ENCODE results near the gene ULK4. TPM values are rescaled to one million over a fixed set of nuclear protein-coding genes. Genes with fewer than 3 reads are reported as not detected.

Gene ULK4
- total RNA-seq, 2 experiments from 2014 or later, result 21.0 to 21.6 TPM

- DNase-seq, result no peak
- POLR2A ChIA-PET, result no interaction called here
- Mint-ChIP-seq H3K36me3 (ENCODE audit: low read depth) (peaks cover 11% of the 10 kb centered on the region), H3K27ac (no peak overlapping the region), H3K4me1 (no peaks in the 10 kb centered on the region), H3K27me3 (no peaks in the 10 kb centered on the region), H3K4me3 (no peak overlapping the region), H3K9me3 (no peaks in the 10 kb centered on the region)
- CTCF ChIA-PET, result no interaction called here
Measured at GRCh38 chr3:41936384-41936783, 25.5 kb downstream of the ULK4 start.

DNA sequence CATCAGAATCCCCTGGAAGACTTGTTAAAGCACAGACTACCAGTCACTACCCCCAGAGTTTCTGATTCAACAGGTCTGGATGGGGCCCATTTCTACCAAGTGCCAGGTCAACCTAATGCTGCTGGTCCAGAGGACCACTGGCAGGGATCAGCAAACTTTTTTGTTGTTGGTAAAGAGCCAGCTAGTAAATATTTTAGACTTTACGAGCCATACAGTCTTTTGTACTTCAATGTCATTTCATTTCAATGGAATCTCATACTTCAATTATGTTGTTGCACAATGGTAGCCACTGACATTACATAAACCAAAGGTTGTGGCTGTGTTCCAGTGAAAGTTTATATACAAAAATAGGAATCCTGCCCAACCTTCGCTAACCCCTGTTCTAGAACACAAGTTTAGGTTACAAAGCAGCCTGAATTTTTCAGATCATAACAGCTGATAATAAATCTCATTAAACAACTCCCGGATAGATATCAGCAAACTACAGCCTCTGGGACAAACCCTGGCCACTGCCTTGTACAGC lies 28.7 kb downstream of the ULK4 start:
- H3K36me3 Mint-ChIP-seq (ENCODE audit: low read depth), result peaks cover 31% of the 10 kb centered on the region
- ChIA-PET POLR2A (no interaction called here), CTCF (interaction anchor here (1.2 kb wide), 1 partner anchor 10 kb away, joined by 3 read pairs; no protein-coding TSS in a partner anchor)
- H3K4me1 Mint-ChIP-seq, result no peaks in the 10 kb centered on the region
- no peak overlapping the region for H3K4me3 Mint-ChIP-seq
- H3K27me3 Mint-ChIP-seq, result no peaks in the 10 kb centered on the region
- H3K9me3 Mint-ChIP-seq, result peaks cover 2% of the 10 kb centered on the region
- no peak overlapping the region for H3K27ac Mint-ChIP-seq
- no peak for DNase-seq

DNA sequence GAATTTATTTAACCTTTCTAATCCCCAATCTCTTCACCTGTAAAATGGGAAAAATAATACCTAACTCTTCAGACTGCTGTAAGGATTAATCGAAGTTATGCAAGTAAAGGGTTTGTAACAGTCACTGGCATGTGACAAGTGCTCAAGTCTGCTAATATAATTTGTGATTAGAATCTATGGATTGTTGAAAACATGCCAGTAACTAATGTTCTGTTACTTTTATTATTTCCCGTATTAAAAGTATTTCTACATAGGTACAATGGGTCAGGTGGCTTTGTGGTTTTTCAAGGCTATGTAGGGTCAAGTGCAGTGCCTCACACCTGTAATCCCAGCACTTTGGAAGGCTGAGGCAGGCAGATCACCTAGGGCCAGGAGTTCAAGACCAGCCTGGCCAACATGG lies 29.4 kb downstream of the ULK4 start:
- POLR2A ChIA-PET, result interaction anchor here (0.6 kb wide), 1 partner anchor 60 kb away, joined by 4 read pairs; no protein-coding TSS in a partner anchor
- H3K9me3 Mint-ChIP-seq, result peaks cover 2% of the 10 kb centered on the region
- H3K4me1 Mint-ChIP-seq, result no peaks in the 10 kb centered on the region
- no peaks in the 10 kb centered on the region for H3K27me3 Mint-ChIP-seq
- no peak overlapping the region for H3K27ac Mint-ChIP-seq
- CTCF ChIA-PET, result interaction anchor here (1.2 kb wide), 1 partner anchor 9 kb away, joined by 3 read pairs; no protein-coding TSS in a partner anchor
- peaks cover 31% of the 10 kb centered on the region for H3K36me3 Mint-ChIP-seq (ENCODE audit: low read depth)
- no peak overlapping the region for H3K4me3 Mint-ChIP-seq
- DNase-seq, result no peak

DNA sequence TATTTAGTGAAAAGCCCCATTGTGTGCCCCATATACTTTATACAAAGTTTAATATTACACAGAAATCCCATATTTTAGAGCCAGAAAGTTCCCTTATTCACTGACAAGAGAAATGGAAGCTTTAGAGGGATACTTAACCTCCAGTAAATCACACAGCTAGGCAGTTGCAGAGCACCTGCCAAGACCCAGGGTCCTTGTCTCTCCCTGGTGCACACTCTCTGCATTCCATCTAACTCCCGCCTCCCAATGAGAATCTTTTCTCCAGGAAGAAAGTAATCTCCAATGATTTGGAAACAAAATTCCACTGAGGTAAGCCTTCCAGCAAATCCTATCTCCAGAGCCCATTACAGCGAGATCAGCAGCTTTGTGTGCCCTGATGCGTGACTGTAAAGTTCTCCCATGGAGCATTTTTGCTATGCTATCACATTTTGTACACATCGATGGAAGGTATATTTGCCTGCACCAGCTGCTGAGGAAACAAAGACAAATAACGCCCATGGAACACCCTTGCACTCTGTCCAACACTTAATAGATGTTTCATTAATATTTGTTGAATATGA lies 41.4 kb downstream of the ULK4 start:
- no peaks in the 10 kb centered on the region for H3K36me3 Mint-ChIP-seq (ENCODE audit: low read depth)
- H3K27me3 Mint-ChIP-seq, result no peaks in the 10 kb centered on the region
- no peak for DNase-seq
- no peak overlapping the region for H3K4me3 Mint-ChIP-seq
- ChIA-PET POLR2A (interaction anchor here (0.7 kb wide), 1 partner anchor 160 kb away, joined by 3 read pairs; no protein-coding TSS in a partner anchor), CTCF (interaction anchor here (0.9 kb wide), 1 partner anchor 9 kb away, joined by 3 read pairs; no protein-coding TSS in a partner anchor)
- no peaks in the 10 kb centered on the region for H3K9me3 Mint-ChIP-seq
- no peak overlapping the region for H3K27ac Mint-ChIP-seq
- H3K4me1 Mint-ChIP-seq, result peaks cover 2% of the 10 kb centered on the region

- Mint-ChIP-seq H3K9me3 (no peaks in the 10 kb centered on the region), H3K36me3 (ENCODE audit: low read depth) (peaks cover 9% of the 10 kb centered on the region), H3K4me3 (no peak overlapping the region), H3K27me3 (no peaks in the 10 kb centered on the region), H3K27ac (no peak overlapping the region), H3K4me1 (no peaks in the 10 kb centered on the region)
- POLR2A ChIA-PET, result no interaction called here
- CTCF ChIA-PET, result no interaction called here
- no peak for DNase-seq
Measured at GRCh38 chr3:41915353-41915752, 46.5 kb downstream of the ULK4 start.

- ChIA-PET POLR2A (no interaction called here), CTCF (no interaction called here)
- Mint-ChIP-seq H3K36me3 (ENCODE audit: low read depth) (peaks cover 12% of the 10 kb centered on the region), H3K9me3 (no peaks in the 10 kb centered on the region), H3K27me3 (no peaks in the 10 kb centered on the region), H3K27ac (no peak overlapping the region), H3K4me1 (no peaks in the 10 kb centered on the region), H3K4me3 (no peak overlapping the region)
- DNase-seq, result no peak
Measured at GRCh38 chr3:41912280-41912679, 49.6 kb downstream of the ULK4 start.

- Mint-ChIP-seq H3K4me3 (no peak overlapping the region), H3K27ac (no peak overlapping the region), H3K27me3 (no peaks in the 10 kb centered on the region), H3K36me3 (ENCODE audit: low read depth) (peaks cover 16% of the 10 kb centered on the region), H3K9me3 (no peaks in the 10 kb centered on the region), H3K4me1 (no peaks in the 10 kb centered on the region)
- DNase-seq, result no peak
- ChIA-PET CTCF (interaction anchor here (0.6 to 1.2 kb wide), 2 partner anchors 89 to 195 kb away, joined by 3 to 4 read pairs; no protein-coding TSS in a partner anchor), POLR2A (no interaction called here)
Measured at GRCh38 chr3:41907330-41908073, 54.4 kb downstream of the ULK4 start.

GRCh38 chr3:41900265-41900664 lies 61.6 kb downstream of the ULK4 start:
- ChIA-PET CTCF (no interaction called here), POLR2A (no interaction called here)
- H3K36me3 Mint-ChIP-seq (ENCODE audit: low read depth), result peaks cover 15% of the 10 kb centered on the region
- H3K4me3 Mint-ChIP-seq, result no peak overlapping the region
- no peaks in the 10 kb centered on the region for H3K27me3 Mint-ChIP-seq
- no peak for DNase-seq
- H3K9me3 Mint-ChIP-seq, result no peaks in the 10 kb centered on the region
- H3K4me1 Mint-ChIP-seq, result no peaks in the 10 kb centered on the region
- H3K27ac Mint-ChIP-seq, result no peak overlapping the region

- Mint-ChIP-seq H3K27me3 (no peaks in the 10 kb centered on the region), H3K4me1 (no peaks in the 10 kb centered on the region), H3K9me3 (no peaks in the 10 kb centered on the region), H3K4me3 (no peak overlapping the region), H3K27ac (no peak overlapping the region), H3K36me3 (ENCODE audit: low read depth) (peaks cover 15% of the 10 kb centered on the region)
- DNase-seq, result no peak
- POLR2A ChIA-PET, result no interaction called here
- CTCF ChIA-PET, result interaction anchor here (0.6 kb wide), 1 partner anchor 445 kb away, joined by 6 read pairs; no protein-coding TSS in a partner anchor
Measured at GRCh38 chr3:41898631-41899030, 63.3 kb downstream of the ULK4 start.

DNA sequence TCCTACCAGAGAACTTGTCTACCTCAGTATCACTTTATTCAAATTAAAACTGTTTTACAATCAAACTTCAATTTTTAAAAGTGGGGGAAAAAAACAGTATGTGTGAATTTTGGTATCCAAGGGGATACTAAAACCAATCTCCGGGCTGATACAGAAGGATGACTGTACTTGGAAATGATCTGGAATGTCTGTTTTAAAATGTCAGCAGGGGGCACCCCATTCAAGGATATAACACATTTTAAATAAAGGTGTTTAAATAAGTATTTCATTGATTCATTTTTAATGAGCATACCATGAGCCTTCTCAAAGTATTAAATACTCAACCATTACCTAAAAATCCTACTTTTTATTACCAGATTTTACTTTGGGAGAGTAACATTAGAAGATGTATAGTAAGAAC lies 67.9 kb downstream of the ULK4 start:
- ChIA-PET POLR2A (no interaction called here), CTCF (no interaction called here)
- Mint-ChIP-seq H3K36me3 (ENCODE audit: low read depth) (peaks cover 24% of the 10 kb centered on the region), H3K9me3 (peaks cover 10% of the 10 kb centered on the region), H3K27me3 (no peaks in the 10 kb centered on the region), H3K4me1 (no peaks in the 10 kb centered on the region), H3K27ac (no peak overlapping the region), H3K4me3 (no peak overlapping the region)
- peak; percentile 19 for DNase-seq

DNA sequence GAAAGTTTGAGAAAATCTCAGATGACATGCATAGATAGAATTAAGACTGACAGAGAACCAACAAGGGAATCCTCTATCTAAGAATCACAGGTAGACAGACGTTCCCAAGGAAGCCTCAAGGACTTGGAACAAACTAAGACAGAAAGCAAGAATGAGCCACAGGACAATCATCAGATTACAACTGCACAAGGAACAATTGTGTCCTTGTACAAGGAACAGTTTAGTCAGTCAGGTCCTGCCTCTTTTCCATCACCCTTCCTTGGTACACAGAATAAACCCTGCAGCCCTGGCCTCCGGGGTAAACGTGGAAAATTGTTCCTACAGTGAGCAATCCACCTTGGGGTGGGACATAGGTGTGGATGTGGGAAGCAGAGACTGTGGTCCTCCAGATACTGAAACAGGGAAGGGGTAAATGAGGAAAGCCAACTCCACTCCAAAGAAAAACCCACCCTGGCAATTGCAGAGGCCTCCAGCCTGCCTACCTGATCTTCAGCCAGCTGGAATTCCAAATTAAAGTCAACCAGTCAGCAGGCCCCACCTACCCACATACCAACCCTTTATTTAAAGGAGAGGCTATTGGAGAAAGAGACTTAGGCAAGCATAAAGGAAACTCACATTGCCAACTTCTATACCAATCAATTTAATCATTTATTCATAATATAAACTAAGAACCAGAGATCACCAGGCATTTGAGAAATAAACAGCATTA lies 73.4 kb downstream of the ULK4 start:
- Mint-ChIP-seq H3K36me3 (ENCODE audit: low read depth) (peaks cover 15% of the 10 kb centered on the region), H3K27me3 (no peaks in the 10 kb centered on the region), H3K4me3 (no peak overlapping the region), H3K9me3 (peaks cover 10% of the 10 kb centered on the region), H3K27ac (no peak overlapping the region), H3K4me1 (no peaks in the 10 kb centered on the region)
- ChIA-PET CTCF (no interaction called here), POLR2A (no interaction called here)
- no peak for DNase-seq

DNA sequence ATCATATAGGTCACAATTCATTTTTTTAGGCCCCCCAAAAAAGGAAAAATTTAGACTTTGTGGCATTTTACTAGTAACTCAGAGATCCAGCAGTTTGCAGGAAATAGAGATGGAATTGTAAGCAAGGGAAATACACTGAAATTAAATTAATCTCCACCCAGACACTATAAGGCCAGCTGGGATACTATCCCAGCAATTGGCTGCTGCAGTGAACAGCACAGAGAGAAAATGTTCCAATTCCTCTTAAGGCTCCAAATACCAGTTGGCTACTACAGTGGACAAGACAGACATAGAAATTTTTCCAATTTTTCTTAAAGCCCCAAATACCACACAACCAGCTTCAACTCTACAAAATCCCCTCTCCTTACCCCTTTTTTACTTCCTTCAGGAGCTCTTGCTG lies 78.9 kb downstream of the ULK4 start:
- Mint-ChIP-seq H3K9me3 (no peaks in the 10 kb centered on the region), H3K4me3 (no peak overlapping the region), H3K27me3 (no peaks in the 10 kb centered on the region), H3K36me3 (ENCODE audit: low read depth) (no peaks in the 10 kb centered on the region), H3K27ac (no peak overlapping the region), H3K4me1 (no peaks in the 10 kb centered on the region)
- CTCF ChIA-PET, result interaction anchor here (0.6 to 1.2 kb wide), 3 partner anchors 11 to 1302 kb away, joined by 3 to 4 read pairs (median 3); no protein-coding TSS in a partner anchor
- POLR2A ChIA-PET, result no interaction called here
- DNase-seq, result no peak

- Mint-ChIP-seq H3K36me3 (ENCODE audit: low read depth) (no peaks in the 10 kb centered on the region), H3K27me3 (no peaks in the 10 kb centered on the region), H3K4me3 (no peak overlapping the region), H3K9me3 (no peaks in the 10 kb centered on the region), H3K4me1 (no peaks in the 10 kb centered on the region), H3K27ac (no peak overlapping the region)
- peak; percentile 34 for DNase-seq
- CTCF ChIA-PET, result interaction anchor here (1.4 kb wide), 1 partner anchor 9 kb away, joined by 3 read pairs; no protein-coding TSS in a partner anchor
- POLR2A ChIA-PET, result no interaction called here
Measured at GRCh38 chr3:41881233-41881821, 80.6 kb downstream of the ULK4 start.
